NCI-H1417 (cell line): ENCODE measurements around the gene BTRC.

ENCODE experiments used
- DNase-seq, 3 experiments: peaks; one replicate each; lab custom pipeline; 2025; lab: John Stamatoyannopoulos, UW

BTRC gene

DNA sequence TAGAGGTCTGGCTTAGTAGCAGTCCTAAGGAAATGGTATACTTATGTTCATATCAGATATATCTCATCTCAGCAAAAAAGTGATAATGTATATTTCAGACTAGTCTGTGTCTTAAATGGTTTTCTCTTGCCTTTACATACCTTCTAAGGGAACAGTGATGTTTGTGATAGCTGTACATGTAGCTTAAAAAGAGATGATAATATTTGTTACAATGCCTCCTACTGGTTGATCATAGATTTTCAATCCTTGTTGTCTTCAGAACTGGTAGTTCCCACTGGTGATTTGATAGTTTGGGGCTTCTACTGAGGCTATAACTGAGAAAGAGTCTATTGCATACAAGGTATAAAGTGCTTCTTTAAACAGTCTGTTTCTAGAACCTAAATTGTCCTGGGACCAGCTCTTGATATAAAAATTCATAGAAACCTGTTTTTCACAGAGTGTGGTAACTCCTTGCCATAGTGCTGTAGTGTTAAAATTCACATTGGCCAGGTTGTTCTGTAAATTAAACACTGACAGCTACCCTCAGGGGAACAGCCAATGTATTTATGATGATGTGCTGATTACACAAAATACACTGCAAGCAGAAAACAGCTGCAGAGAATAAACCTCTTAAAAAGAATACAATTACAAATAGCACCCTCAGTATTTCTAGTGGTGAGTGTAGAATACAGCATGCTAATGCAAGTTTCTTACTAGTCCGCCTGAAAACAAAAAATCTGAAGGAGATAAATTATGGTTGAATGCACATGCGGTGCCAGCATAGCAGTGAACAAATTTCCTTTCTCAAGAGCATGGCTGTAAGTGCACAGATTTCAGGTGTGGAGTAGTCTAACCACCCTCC, 90.3 kb downstream of the BTRC start:
- peak; percentile 28 to 88 (median 34) for DNase-seq

DNA sequence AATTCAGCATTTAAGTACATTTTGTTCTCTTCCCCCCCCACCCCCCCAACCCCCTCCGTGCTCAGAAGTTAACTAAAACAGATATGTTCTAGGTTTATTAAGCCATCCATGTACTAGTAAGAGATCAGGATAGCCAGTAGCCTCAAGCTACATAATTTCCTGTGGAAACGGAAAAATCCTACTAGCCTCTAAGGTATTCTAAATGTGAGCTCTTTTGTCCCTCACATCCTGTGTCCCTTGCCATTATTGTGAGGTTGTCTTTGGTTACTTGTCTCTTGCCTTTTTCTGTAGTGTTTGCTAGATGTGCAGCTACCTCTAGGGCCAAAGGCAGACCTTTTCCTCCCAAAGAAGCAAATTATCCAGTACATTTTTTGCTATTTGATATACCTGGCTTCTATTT, 92.1 kb downstream of the BTRC start:
- DNase-seq, result peak in 1 of 3 experiments; percentile 38

DNA sequence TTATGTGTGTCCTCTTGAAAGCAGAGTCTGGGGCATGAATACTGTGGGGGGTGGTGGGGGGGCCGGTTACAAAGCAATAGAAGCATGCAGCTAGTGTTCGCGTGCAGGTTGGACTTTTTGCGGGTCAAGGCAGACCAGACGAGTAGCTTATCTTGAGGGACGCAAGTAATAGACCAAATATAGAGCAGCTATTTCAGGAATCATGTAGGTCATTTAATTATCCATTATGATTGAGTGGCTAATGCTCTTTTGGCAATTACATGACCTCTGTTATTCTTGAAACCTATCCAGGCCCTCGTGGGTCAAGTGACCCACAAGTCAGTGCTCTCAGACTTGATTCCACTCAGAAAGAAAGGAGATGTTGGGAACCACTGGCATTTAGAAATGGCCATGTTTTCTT, 93.0 kb downstream of the BTRC start:
- DNase-seq, result peak in 1 of 3 experiments; percentile 26

DNA sequence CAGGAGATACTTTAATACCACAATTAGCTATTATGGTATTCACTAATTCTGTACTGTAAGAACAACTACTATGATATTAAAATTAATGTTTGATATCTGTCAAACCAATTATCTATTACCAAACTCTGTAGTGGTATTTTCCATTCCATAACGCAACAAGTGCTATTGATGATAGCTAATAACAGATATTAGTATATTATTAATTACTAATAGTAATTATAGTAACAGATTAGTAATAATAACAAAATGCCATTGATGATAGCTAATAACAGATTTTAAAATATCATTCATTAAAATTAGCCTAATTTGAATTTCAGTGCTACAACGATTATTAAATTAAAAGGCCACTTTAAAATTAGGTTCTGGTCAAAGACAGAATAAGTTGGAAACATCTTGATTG, 93.5 kb downstream of the BTRC start:
- DNase-seq, result no peak

DNA sequence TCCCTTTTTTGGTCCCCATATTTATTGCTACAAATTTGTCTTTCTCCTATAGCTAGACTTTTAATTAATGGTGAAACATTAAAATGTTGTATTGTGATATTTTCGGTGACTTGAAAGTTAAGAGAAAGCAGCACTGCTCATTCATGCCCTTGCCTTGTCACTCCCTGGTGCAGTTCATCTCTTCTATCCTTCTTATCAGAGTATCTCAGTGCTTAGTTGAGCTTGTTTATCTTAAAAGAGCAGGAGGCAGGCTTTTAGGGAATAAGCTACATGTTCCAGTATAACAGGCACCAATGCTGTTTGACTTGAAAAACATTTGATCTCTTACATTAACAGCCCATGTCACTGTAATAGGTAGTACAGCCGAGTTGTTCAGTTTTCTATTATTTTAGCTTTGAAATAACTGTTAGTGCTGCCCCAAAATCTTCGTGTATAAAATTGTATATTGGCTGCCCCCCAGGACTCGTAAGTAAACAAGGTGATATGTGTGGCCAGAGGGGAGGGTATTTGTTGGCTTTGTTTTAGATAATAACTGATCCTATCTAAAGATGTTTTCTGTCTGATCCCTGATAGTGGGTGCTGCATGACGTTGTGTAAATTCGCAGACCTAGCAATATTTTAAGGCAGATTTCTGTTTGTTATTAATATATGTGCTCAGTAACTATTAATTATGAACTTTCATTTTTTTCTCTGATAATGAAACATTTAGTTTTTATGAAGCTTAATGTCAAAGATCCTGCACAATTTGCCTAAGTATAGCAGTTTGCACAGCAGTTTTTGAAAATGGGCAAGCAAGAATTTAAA, 96.5 kb downstream of the BTRC start:
- DNase-seq, result peak in 1 of 3 experiments; percentile 14

DNA sequence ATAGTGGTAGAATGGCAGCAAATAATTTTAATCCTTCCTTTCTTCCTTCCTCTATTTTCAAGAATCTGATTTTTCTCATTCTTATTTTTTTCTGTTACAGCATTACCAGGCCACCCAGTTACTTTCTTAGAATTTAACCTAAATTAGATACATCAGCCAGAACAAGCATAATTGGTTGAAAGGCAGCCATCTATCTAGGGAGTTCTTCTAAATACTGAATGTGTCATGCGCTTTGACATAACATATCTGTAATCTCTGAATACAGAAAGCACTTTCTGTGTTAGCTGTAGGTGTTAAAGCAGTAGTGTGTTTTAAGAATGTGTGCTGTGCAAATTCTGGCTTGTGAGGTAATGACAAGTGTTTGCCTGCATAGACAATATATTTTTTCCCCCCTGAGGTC, 97.3 kb downstream of the BTRC start:
- DNase-seq, result no peak

DNA sequence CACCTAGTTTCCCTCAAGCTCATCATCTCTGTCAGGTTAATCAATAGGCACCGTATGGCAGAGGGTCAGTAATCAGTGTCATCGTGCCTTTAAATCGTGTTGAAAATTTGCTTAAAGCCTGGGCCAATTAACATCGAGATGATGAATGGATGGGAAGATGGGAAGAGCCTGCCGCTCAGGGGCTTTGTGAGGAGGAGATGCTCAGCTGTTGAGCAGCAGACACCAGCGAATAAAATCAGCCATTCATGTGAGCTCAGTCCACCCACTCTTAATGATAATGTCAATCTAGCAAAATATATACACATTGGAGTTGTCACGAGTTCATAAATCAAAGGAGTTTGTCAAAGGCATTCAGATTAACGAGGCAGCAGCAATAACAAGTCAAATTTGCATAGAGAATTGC, 97.7 kb downstream of the BTRC start:
- DNase-seq, result peak in 2 of 3 experiments; percentile 65 to 89

DNA sequence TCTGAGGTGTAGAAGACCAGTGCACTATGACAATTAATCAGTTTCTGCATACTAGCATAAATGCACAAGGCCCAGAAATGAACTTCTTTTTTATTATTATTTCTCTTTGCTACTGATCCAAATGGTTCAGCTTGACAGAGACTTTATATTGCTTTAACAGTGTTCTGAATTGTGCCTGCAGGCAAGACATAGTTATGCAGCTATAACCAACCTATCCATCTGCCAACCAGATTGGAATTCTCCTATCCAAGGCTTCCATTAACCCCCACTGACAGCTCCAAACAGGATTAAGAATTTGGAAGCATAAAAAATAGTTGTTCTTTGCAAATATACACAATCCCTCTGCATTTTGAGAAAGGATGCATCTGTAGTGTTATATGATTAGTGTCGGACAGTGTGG, 98.2 kb downstream of the BTRC start:
- DNase-seq, result no peak

DNA sequence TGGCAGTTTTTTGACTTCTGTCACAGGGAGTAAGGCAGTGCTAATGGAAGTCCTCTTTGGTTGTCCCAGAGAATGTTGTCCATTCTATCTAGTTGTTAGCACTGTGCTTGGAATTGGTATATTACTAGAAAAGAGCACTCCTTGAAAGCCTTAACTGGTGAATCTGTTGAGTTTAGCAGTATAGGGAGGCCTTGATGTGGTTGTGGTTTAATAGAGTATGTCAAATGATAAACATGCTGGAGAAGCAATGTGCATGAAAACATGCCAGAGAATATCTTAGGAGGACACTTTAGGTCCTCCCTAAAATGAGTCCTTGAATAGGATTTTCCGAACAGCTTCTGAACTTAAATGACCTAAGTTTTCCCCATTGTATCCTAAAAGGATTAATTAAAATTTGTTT, 98.6 kb downstream of the BTRC start:
- no peak for DNase-seq

DNA sequence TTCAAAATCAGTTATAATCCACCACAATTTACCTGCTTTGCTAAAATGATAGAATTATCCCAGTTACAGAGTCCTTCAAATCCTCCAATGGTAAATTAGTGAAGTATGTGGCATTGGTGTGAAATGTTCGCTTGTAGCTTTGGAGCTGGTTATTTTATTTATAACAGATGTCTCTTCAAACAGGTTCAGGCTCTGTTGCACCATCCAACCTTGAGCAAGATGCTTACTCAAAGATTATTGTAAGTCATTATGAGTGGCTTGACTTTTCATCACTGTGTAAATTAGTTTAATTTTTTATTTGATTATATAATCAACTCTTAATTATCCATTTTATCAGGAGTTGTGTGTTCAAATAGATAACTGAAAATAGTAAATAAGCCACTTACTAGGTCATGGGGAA, 99.4 kb downstream of the BTRC start:
- DNase-seq, result no peak

DNA sequence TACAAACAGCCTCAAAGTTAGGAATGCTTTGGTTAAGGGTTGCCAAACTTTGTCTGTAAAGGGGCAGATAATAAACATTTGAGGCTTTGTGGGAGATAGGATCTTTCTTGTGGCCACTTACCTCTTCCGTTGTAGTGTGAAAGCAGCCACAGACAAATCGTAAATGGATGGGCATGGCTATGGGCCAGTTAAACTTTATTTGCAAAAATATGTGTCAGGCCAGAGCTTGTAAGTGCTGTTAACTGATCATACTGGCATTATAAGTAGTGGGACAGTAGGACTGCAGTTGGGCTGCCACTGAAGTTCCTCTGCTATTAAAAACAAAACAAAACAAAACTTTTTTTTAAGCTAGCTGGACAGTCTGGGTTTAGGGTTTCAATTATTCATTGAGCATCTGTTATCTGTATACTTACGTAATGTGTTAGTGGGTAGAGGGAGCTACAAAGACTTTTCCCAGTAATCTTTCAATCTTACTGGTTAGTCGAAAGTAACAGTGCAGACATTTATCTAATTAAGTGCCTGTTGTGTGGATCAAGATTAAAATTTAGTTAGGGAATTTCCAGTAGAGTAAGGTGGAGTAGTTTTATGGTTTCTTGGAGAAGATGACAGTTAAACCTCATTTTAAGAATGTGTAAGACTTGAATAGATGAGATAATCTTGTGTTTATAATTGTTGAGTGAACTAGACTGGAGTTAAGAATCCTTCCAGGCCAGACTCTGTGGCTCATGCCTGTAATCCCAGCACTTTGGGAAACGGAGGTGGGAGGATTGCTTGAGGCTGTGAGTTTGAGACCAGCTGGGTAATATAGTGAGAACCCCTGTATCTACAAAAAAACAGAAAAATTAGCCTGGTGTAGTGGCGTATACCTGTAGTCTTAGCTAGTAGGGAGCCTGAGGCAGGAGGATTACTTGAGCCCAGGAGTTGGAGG, 100.1 kb downstream of the BTRC start:
- no peak for DNase-seq

DNA sequence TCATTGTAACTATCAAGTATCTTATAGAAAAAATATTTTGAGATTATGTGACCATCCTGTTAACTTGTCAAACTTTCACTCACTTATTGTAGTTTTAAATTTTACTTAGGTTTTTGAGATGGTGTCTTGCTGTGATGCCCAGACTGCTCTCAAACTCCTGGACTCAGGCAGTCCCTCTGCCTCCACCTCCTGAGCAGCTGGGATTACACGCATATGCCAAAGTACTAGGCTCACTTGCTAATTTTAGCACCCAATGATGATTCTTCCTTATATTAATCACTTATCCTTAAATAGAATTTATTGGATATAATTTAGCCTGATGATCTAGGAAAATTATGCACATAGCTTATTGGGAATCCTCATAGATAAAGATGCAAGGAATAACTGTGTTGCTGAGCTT, 104.9 kb downstream of the BTRC start:
- DNase-seq, result no peak

DNA sequence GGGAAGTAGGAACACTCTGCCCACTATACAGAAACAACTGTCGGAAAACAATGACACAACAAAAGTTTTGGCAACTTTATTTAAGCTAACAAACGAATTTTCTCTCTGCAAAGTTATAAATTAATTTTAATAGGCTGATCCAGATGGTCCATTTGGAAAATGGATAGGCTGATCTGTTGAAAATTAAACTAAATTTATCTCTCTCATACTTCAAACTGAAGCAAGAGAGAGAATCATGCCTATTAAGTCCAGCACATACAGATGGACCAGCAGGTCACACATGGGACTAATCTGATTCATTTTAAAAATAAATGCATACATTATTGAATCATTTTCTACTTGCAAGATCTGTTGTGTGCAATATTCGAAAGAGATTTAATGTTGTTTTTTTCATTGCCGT, 110.1 kb downstream of the BTRC start:
- DNase-seq, result no peak

DNA sequence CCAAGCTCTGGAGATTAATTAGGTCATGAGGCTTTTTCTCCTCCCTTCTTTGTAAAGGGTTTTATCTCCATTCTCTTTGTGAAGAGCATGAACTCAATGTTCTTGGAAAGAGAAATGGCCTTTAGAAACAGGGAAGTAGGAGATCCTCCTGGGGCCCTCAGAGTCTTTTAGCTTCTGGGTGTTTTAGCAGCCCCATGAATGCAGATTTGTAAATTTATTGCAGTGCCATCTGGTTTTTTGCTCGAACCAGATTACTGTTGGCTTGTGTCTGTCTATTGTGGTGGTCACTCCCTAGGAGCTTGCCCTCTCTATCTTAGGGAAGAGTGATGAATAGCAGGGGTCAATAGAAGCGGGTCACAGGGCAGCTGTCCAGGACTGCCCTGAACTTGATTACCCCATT, 110.6 kb downstream of the BTRC start:
- peak in 1 of 3 experiments; percentile 9 for DNase-seq

DNA sequence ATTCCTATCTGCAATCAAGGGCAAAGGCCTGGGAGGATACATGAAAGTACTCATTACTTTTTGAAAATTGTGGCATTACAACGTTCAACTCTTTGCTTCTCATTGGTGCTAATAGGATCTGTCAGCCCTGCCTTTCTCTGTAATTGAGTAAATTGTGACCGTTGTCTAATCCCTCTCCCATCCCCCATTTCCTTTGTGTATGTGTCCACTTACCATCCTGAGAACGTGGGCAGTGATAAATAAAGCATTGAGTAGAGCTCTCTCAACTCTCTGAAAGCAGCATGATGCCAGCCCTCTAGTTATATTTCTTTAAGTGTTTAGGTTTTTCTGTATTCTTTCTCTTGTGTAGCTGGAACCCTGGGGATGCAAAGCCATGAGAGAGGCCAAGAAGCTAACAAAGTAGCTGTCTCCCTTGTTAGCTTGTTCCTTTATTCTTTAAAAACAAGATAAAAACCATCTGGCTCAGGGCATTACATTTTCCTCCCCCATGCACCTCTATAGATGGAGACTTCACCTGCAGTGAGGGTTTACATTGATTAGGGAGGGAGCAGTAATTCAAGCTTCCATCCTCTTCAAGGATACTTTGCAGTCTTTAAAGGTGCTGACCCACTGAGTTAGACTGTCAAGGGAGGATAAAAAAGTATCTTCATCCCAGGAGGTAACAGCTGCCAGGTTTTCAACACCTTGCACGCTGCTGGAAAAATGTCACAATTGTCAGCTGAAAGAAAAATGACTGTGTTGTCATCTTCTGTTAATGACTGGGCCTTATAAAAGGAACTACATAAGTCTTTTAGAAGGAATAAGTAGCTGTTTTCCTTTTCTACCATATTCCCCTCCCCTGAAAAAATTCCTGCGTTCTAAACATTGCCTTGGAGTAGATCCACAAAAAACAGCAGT, 112.3 kb downstream of the BTRC start:
- peak; percentile 62 to 94 (median 67) for DNase-seq

DNA sequence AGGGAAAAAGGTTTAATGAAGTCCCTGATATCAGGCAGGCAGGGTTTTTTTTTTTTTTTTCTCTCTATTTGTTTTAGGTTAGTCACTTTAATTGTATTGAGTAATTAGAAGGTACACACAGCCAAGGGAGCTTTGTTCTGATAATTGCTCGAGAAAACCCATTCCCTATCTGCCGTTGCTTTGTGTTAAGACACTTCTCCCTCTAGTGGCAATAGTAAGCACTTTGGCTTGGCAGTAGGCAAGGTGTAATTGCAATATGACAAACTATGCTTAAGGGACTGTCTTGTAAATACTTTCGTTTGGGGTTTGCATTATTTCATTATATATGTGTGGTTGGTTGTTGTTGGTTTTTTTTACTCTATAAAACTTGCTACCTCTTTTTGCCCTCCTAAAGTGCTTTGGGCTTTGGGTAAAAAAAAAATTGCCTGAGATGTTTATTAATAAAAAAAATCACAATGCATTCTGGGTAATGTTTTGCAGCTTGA, 113.4 kb downstream of the BTRC start:
- peak; percentile 66 to 95 (median 68) for DNase-seq

DNA sequence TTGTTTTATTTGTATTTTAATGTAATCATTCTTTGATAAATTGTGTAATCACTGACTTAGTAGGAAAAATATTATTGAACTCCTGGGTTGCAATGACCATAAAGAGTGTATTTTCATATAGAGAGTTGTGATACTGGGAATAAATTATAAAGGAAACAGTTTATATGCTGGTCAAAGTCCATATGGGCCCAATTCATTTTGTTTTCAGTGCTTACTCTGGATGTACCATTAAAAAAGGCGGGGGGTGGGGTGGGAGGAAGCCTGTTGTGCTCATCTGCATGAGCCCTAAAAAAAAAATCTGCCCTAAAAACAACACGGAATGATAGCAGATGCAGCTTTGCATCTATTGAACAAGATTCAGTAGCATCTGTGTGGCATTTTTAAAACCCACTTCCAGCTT, 114.2 kb downstream of the BTRC start:
- DNase-seq, result no peak

DNA sequence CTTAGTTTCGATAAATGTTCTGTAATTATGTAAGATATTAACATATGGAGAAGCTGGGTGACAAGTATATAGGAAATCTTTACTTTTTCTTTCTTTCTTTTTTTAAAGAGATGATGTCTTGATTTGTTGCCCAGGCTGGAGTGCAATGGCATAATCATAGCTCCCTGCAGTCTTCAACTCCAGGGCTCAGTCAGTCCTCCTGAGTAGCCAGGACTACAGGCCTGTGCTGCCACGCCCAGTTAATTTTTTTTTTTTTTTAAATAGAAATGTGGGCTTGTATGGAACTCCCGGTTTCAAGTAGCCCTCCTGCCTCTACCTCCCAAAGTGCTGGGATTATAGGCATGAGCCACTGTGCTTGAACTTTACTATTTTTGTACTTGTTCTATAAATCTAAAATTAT, 122.4 kb downstream of the BTRC start:
- DNase-seq, result no peak

DNA sequence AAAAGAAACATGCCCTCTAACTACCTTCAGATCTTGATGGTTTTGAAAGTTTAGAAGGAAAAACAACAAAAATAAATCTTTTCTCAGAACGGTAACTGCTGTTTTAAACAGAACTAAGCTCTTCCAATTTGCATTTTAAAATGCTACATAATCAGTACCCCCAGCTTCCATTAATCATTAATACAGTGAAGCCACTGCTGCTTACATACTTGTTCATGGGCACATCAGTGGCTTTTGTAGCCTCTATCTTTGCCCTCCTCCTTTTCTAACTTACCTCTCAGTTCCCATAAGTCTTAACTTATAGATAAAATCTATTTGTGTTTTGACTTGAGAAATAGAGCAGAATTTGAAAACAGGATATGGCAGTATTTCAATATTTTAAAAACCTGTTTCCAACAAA, 125.0 kb downstream of the BTRC start:
- DNase-seq, result no peak

DNA sequence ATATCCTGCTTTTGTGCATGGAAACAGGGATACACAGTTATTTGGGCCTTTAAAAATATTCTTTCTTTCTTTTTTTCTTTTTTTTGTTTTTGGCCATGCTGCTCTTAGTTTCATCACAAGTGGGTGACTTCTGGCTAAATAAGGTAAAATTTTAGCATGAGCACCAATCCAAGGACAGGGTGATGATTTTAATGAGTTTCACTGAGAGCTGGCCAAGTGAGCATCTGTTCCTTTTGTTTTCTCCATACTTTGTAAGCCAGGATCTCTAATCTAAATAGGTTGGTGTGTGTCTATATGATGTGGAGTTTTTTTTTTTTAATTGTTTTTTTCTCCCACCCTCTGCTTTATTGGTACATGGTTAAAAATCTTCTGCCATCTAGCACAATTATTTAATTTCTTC, 127.3 kb downstream of the BTRC start:
- no peak for DNase-seq

DNA sequence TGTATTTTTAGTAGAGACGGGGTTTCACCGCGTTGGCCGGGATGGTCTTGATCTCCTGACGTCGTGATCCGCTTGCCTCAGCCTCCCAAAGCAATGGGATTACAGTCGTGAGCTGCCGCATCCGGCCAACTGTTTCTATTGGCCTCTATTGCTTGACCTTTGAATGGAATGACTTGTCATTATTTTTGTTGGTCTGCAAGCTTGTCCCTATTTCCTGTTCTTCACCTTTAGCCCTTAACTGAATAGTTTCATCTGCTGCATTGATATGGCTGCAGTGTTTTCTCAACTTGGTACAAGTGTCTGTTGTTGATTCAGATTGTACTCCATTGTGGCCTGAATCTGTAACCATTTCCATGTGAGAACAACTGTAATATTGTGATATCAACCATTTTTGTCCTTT, 128.6 kb downstream of the BTRC start:
- no peak for DNase-seq
